Kidney (tissue), 14 donors: ENCODE results near the gene ETV2. TPM values are rescaled to one million over a fixed set of nuclear protein-coding genes. Genes with fewer than 3 reads are reported as not detected.

Source experiments
- DNase-seq, 5 donors: peaks; one replicate each; pipeline ENCODE4 v3.0.0-alpha.2; 2013 to 2020
- FAIRE-seq: peaks from 2 replicates; lab custom pipeline; 2012; peaks lifted over from hg19 to GRCh38; lab: Jason Lieb, UNC
- H3K27ac ChIP-seq, 2 donors: one replicate each; pipeline ENCODE4 v1.7.0; 2013; ENCODE audit warnings: low read depth in 2 of 2, low read length in 2 of 2, inconsistent platforms in 1 of 2
- H3K27me3 ChIP-seq: one replicate; pipeline ENCODE4 v1.7.1; 2013; ENCODE audit warnings: low read length, inconsistent platforms; ENCODE audit not compliant: control insufficient read depth, insufficient read depth
- H3K36me3 ChIP-seq, 3 donors: one replicate each; pipeline versions ENCODE4 v1.7.0 to v1.7.1; 2013; ENCODE audit warnings: low read length in 3 of 3, control low read depth in 1 of 3, inconsistent platforms in 1 of 3; ENCODE audit not compliant: insufficient read depth in 3 of 3, control insufficient read depth in 2 of 3
- H3K4me1 ChIP-seq, 3 donors: one replicate each; pipeline versions ENCODE4 v1.7.0 to v1.7.1; 2013; ENCODE audit warnings: low read length in 3 of 3, inconsistent platforms in 1 of 3, low read depth in 1 of 3; ENCODE audit not compliant: control insufficient read depth in 2 of 3, insufficient read depth in 2 of 3
- H3K4me3 ChIP-seq, 3 donors: one replicate each; pipeline versions ENCODE4 v1.7.0 to v1.8.1; 2013; ENCODE audit warnings: low read length in 3 of 3, control low read depth in 1 of 3, inconsistent platforms in 1 of 3
- H3K9ac ChIP-seq, 3 donors: one replicate each; pipeline versions ENCODE4 v1.7.0 to v1.7.1; 2013; ENCODE audit warnings: low read length in 3 of 3, control low read depth in 1 of 3, inconsistent platforms in 1 of 3
- H3K9me3 ChIP-seq, 3 donors: one replicate each; pipeline versions ENCODE4 v1.7.0 to v1.7.1; 2013; ENCODE audit warnings: low read length in 3 of 3, control low read depth in 1 of 3, inconsistent platforms in 1 of 3; ENCODE audit not compliant: control insufficient read depth in 2 of 3, insufficient read depth in 1 of 3
- intact Hi-C: fragments of 100-400 bp; cut with DNase I; formaldehyde crosslinking; loops from one replicate; pipeline ENCODE4 v1.11.1; 2022
- polyA plus RNA-seq: library from polyadenylated mRNA; stranded (reverse); fragments of 350-450 nt; fragmentation: Illumina TruSeq; extraction: RNeasy Lipid Tissue Mini Kit (QIAGEN cat#74804); gene quantifications from one replicate; pipeline ENCODE4 v1.2.3, GENCODE V29; 2014; ENCODE audit warnings: low read depth, low replicate concordance; ENCODE audit not compliant: insufficient read depth
- total RNA-seq: library from RNA; stranded (reverse); fragmentation: NEBNext Ultra II Directional; extraction: Animal tissue kit (Norgen Biotek cat#: 25700); gene quantifications from one replicate; pipeline ENCODE4 v1.2.1, GENCODE V29; 2021
- TF ChIP-seq, protein P1 (sequence below): IDR thresholded peaks from 3 replicates; pipeline ENCODE4 v1.5.1; 2012; ENCODE audit warnings: mild to moderate bottlenecking, moderate library complexity, borderline replicate concordance; ENCODE audit not compliant: insufficient read depth; ENCODE audit errors: extremely low read depth
- donor health status: control.
- donor health status: control.
- donor health status: control.
- donor health status: control.
- donor health status: control.
- donor health status: DM: yes; HTN: yes; CAD: no.
- donor health status: Normal renal cell carcinoma (clear cell type).

Gene ETV2
- total and polyA plus RNA-seq, 2 donors from 2014 or later: 0.38 to 3.3 TPM

DNA sequence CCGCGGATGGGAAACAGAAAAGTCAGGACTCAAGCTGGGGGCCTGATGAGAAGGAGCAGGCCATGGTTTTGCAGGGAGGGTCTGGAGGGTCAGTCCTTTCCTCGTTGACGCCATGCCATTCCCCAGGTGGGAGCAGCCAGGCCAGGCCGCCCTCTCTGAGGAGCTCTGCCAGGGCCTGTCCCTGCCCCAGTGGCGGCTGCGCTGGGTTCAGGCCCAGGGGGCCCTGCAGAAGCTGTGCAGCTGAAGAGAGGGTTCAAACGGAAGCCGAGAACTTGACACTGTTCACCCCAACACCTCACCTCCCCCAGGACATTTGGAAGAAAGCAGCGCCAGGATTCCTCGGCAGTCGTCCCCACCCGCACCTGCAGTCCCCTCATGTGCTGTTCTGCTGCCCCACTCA lies 18.8 kb upstream of the ETV2 start:
- intact Hi-C loops: no loop called here
- FAIRE-seq: no peak
- Histone ChIP-seq H3K27me3 (no peaks in the 10 kb centered on the region), H3K27ac (no peak overlapping the region), H3K9ac (no peak overlapping the region), H3K4me3 (no peak overlapping the region), H3K36me3 (no peaks in the 10 kb centered on the region), H3K9me3 (no peaks in the 10 kb centered on the region), H3K4me1 (no peaks in the 10 kb centered on the region)
- TF ChIP-seq, protein P1, sequence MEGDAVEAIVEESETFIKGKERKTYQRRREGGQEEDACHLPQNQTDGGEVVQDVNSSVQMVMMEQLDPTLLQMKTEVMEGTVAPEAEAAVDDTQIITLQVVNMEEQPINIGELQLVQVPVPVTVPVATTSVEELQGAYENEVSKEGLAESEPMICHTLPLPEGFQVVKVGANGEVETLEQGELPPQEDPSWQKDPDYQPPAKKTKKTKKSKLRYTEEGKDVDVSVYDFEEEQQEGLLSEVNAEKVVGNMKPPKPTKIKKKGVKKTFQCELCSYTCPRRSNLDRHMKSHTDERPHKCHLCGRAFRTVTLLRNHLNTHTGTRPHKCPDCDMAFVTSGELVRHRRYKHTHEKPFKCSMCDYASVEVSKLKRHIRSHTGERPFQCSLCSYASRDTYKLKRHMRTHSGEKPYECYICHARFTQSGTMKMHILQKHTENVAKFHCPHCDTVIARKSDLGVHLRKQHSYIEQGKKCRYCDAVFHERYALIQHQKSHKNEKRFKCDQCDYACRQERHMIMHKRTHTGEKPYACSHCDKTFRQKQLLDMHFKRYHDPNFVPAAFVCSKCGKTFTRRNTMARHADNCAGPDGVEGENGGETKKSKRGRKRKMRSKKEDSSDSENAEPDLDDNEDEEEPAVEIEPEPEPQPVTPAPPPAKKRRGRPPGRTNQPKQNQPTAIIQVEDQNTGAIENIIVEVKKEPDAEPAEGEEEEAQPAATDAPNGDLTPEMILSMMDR: no peak
- DNase-seq: no peak

DNA sequence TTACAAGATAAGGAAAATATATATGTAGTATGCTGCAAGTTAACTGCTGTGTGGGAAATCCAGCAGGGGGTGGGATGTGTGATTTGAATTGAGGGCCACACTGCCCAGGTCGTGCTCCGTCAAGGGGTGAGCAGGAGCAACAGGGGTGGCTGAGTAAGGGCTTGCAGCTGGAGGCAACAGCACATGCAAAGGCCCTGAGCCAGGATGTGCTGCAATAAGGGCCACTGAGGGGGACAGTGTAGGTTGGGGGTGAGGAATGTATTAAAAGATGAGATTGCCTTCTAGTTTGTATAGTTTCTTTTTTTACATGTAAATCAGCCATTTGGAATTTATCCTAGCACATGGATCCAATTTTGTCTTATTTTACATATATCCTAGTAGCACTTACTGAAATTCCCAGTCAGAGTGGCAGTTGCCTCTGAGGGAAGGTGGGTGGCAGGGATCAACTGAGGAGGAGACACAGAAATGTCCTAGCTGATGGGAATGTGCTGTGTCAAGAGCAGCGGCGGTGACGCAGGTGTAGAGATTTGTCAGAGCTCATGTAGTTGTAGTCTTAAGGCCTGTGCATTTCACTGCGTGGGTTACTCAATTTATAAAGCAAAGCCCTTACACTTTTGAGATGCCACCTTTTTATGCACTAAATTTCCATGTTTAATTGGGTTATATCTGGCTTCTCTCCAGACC lies 18.1 kb upstream of the ETV2 start:
- Histone ChIP-seq H3K27ac (no peak overlapping the region), H3K4me3 (no peak overlapping the region), H3K9ac (no peak overlapping the region), H3K27me3 (no peaks in the 10 kb centered on the region), H3K4me1 (no peaks in the 10 kb centered on the region), H3K36me3 (no peaks in the 10 kb centered on the region), H3K9me3 (no peaks in the 10 kb centered on the region)
- intact Hi-C loops: no loop called here
- no peak for FAIRE-seq
- TF ChIP-seq, protein P1: no peak
- DNase-seq: no peak

DNA sequence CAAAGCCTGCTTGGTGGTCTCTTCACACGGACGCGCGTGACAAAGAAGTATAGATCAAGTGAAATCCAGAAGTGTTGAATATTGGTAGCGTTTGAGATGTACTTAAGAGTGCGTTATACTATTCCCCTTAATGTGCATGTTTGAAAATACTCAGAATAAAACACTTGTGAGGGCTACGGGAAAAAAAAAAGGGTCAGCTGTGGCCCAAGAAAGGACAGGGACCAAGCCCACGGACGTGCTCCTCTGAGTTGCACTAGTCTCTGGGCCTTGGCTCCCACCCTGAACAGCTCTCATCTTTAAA lies 13.3 kb upstream of the ETV2 start:
- Histone ChIP-seq H3K27ac (peak overlapping the region; percentile 80 to 87), H3K9ac (peak overlapping the region; percentile 40 to 82 (median 68)), H3K36me3 (peaks cover 2 to 23% (median 19%) of the 10 kb centered on the region in 3 donors), H3K4me3 (peak overlapping the region; percentile 61 to 97 (median 85)), H3K4me1 (peaks cover 0 to 5% (median 4%) of the 10 kb centered on the region in 3 donors), H3K27me3 (no peaks in the 10 kb centered on the region), H3K9me3 (no peaks in the 10 kb centered on the region)
- intact Hi-C loops: no loop called here
- DNase-seq: no peak
- no peak for FAIRE-seq
- TF ChIP-seq, protein P1: no peak
